Measurements from ENCODE around the gene HDDC2.

The HDDC2 gene

GRCh38 chr6:125301435-125302391, at the start of gene HDDC2:
Gene HDDC2, minus strand, starts transcription at chr6:125301967. Its CDS starts 35 bp downstream, at chr6:125301932.
- DNase-seq (peak; percentile 63), ATAC-seq (peak; percentile 70)

- ATAC-seq, result no peak
Measured at GRCh38 chr6:125346926-125347563, 45.3 kb upstream of the HDDC2 start.

GRCh38 chr6:125346201-125346925, 44.6 kb upstream of the HDDC2 start:
- DNase-seq, result no peak
- ATAC-seq, result no peak

More at GRCh38 chr6:125346926-125347563, 45.3 kb upstream of the HDDC2 start:
- DNase-seq, result no peak

- no peak for DNase-seq
- no peak for ATAC-seq
Measured at GRCh38 chr6:125341460-125341859, 39.7 kb upstream of the HDDC2 start.

DNA sequence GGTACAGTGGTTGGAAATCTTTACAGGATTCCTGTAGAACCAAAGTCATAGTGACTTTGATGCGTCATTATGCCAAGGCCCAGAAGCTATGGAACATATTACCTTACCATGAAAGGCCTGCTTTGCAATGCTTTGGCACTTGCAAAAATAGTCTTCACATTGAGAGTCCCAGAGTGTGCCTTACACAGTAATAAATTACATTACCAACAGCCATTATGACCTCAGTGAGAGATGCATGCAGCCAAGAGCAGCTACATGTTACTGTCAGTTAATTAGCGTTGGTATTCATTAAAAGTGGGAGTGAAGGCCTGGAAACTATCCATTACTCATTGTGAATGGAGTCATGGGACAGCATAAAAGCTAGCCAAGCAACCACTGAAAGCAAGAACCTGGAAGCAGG, 39.2 kb upstream of the HDDC2 start:
- no peak for ATAC-seq
- DNase-seq, result no peak

DNA sequence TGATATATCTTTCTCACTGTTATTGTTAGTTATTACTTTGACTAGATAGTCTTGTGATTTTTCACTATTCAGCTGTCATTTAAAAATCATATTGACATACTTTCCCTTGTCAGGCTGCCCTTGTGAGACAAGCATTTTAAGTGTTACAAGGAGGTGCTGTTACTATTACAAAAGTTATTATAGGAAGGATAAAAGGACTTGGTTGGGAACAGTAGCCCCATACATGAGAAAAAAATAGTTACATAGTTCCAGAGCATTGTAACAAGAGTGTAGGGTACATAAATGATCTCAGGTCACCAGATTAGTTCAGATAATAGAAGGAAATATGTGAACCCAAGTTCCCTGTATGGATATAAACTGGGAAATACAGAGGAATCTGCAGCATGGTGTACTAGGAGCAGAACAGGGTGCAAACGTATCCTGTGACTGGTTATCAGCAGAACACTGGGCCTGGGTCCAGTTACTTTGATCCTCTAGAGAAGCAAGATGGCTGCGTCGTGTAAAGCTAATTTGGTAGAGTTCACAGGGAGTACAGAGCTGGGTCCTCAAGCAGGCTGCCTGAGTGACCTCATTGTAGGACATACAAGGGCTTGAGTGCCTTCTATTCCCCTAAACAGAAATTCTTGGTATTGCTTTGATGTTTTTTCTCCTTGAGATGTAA, 38.5 kb upstream of the HDDC2 start:
- no peak for DNase-seq

DNA sequence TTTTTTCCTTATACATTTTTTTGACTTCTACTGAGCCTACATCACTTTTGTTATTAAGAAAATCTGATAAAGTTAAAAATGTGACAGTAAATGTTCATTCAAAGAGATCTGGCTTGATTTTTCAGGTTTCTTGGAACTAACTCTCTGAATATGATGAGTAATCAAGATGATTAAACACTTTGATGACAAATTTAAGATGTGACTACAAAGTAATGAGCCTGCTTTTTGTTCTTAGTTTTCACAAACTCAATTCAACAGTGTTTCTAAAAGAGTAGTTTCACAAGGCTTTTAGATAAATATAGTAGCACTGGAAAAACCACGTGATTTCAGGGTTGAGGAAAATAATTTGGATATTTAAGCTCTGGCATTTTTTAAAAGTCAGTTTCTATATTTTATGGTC, 37.9 kb upstream of the HDDC2 start:
- ATAC-seq (no peak), DNase-seq (no peak)

More for the DNA sequence above, 38.5 kb upstream of the HDDC2 start:
- ATAC-seq, result no peak

GRCh38 chr6:125338381-125338780, 36.6 kb upstream of the HDDC2 start:
- no peak for ATAC-seq
- no peak for DNase-seq

DNA sequence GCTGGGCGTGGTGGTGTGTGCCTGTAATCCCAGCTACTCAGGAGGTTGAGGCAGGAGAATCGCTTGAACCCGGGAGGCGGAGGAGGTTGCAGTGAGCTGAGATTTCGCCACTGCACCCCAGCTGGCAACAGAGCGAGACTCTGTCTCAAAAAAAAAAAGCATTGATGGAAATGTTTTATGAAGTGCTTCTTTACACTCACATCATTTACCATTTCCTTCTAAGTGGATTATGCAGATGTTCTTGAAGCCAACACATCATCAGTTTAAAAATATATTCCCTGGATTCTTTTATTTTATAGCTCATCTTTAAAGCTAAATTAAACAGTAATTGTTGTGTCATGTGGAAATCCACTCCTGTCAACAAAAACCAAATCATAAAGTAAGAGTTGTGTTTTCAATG, 35.9 kb upstream of the HDDC2 start:
- ATAC-seq (no peak), DNase-seq (no peak)

DNA sequence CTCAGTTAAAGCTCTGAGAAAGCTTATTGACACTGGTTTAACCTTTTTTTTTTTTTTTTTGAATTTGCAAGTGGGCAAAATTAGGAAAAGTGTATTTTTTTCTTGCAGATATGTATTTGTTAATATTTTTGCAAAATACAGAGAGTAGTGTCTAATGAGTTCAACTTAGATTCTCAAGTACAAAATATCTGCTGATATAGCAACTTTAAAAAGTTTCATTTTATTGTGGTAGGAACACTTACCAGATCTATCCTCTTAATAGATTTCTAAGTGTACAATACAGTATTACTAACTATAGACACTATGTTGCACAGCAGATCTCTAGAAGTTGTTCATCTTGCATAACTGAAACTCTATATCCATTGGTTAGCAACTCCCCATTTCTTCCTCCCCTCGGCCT, 30.9 kb upstream of the HDDC2 start:
- no peak for ATAC-seq

DNA sequence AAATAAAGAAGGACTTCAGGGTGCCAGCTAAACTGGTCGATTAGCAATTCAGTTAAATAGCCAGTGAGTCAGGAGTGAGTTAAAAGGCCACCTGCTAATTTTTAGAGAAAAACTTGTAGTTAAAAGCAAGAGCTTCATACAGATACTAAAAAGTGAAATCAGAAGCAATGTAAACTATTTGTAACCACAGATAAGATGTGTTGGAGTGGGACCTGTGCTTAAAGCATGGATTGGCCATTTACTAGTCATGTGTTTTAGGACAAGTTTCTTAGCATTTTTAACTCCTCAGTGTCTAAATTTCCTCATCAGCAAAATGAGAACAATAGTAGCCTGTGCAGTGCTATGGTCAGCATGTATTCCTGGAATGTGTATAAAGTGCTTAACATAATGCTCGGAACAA, 23.8 kb upstream of the HDDC2 start:
- DNase-seq (no peak), ATAC-seq (no peak)

More for the DNA sequence above, 30.9 kb upstream of the HDDC2 start:
- no peak for DNase-seq

DNA sequence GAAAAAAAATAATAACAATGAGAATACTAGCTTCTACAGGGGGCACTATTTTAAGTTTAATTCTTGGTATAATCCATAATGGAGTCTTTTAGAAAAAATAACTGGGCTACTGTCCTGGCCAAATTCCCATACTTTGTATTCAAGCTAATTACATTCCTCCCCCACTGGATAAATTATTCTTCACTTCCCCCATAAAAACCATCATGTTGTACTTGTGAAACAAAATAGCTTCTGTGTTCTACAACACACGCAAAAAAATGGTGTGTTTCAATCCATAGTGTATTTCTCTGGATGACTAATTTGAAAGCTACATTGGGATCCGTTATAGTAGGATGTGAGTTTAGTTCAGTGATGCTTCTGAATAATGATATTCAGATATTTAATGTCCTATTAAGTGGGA, 21.6 kb upstream of the HDDC2 start:
- ATAC-seq (no peak), DNase-seq (no peak)

- no peak for DNase-seq
- ATAC-seq, result no peak
Measured at GRCh38 chr6:125316621-125317020, 14.9 kb upstream of the HDDC2 start.

GRCh38 chr6:125315548-125315947, 13.8 kb upstream of the HDDC2 start:
- no peak for ATAC-seq

GRCh38 chr6:125314009-125314581, 12.3 kb upstream of the HDDC2 start:
- peak; percentile 69 for ATAC-seq
- peak; percentile 47 for DNase-seq

More at GRCh38 chr6:125315548-125315947, 13.8 kb upstream of the HDDC2 start:
- DNase-seq, result no peak

GRCh38 chr6:125312950-125313349, 11.2 kb upstream of the HDDC2 start:
- ATAC-seq, result no peak
- no peak for DNase-seq

DNA sequence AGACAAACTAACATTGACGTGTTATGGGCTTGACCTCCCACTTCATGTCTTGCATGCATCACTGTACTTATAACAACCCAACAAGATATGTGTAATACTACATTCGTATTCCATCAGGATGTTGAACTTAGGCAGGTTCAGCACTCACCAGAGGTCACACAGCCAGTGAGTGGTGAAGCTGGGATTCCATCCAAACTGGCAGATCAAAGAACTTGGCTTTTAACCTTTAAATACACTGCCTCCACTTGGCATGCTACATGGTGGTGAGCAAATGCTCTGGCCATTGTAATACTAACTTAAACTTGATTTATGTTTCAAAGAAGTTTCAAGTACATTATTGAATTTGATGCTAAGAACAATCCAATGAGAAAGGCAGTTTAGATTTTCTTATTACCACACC, 10.7 kb upstream of the HDDC2 start:
- no peak for DNase-seq
- no peak for ATAC-seq

- ATAC-seq, result peak; percentile 69
- DNase-seq, result no peak
Measured at GRCh38 chr6:125310994-125311649, 9.4 kb upstream of the HDDC2 start.

DNA sequence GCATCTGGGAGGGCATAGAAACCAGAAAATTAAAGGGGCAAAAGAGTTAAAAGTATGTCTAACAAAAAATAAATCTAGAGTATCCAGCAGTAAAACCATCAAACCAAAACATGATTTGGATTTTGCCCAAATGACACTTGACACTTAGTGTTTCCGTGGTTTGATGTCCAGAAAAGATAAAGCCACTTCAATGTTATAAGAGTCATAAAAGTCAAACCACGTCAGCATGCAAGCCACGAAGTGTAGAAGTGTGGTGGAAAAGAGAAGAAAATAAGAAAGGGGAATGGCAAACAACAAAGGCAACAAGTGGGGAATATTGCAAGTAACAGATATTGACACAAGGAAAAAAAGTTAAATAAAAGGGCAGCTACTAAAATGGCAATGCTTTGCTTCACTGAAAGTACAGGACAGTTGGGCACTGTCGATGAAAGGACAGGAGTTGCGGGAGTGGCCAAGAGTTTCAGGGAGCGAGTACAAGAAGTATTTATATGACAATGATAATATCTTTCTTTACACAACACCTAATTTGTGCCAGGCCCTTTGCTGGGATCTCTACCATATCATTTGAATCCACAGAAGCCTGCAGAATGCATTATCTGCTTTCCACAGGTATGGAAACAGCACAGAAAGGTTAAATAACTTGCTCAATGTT, 6.3 kb upstream of the HDDC2 start:
- DNase-seq, result no peak
- peak; percentile 51 for ATAC-seq

DNA sequence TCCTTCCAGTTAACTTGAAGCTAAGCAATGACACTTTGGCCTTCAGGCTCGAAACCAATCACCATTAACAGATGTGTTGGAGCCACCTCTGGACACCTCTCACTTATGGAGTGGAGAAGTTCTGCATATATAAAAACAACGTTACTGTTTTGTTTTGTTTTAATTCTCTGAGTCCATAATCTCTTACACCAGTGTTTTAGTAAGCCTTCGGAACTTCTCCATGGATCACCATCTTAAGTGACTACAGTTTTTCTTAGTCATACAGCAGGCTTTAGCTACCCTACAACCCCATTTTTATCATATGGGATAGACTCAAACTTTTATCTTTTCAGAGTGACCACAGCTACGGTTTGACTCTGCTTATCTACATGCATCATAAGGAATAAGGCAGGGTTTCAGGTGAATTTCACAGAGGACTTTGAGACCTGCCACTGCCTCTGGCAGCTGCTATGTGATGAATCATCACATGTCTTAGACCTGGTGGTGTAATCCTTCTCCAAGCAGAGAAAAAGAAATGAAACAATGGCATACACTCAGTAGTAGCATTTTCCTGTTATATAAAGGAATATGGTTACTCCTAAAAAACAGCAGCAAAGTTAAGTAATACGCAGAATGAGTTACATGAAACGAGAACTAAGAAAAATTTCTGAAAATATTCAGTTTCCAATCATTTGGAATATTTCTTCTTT, 5.5 kb upstream of the HDDC2 start:
- ATAC-seq, result no peak

More for the DNA sequence above, 5.5 kb upstream of the HDDC2 start:
- no peak for DNase-seq

Measured in stimulated activated naive CD8-positive, alpha-beta T cell treated with anti-CD3 and anti-CD28 coated beads, Interleukin-15, Interleukin-2, amounts not matched to agents 100 U/mL and 50 U/mL, for 24 hours (primary cell).